OCI-LY7 (cell line): ENCODE measurements around the gene POU4F1. TPM values are rescaled to one million over a fixed set of nuclear protein-coding genes. Genes with fewer than 3 reads are reported as not detected.

ENCODE experiments used
- BruUV-seq: library from RNA; stranded (reverse); fragments of 400-500 nt; replicated peaks from 2 replicates; lab custom pipeline; 2021; lab: Mats Ljungman, UMichigan
- CTCF ChIA-PET: fragments of 300-600 bp; sonication (Branson Sonifier 250); formaldehyde crosslinking; loops from one replicate; lab custom pipeline; 2022; ENCODE audit warnings: antibody characterized with exemption; ENCODE audit not compliant: unreplicated experiment; lab: Charles Lee
- POLR2A ChIA-PET: fragments of 300-600 bp; sonication (Branson Sonifier 250); formaldehyde crosslinking; loops from one replicate; lab custom pipeline; 2022; ENCODE audit warnings: antibody characterized with exemption; lab: Charles Lee
- DNase-seq: peaks from one replicate; pipeline ENCODE4 v3.0.0-alpha.2; 2015; ENCODE audit warnings: low spot score
- H2AFZ ChIP-seq: fragments of 200-600 bp; sonication (generic), shearing (Covaris generic); 2 replicates; pipeline ENCODE4 v1.6.1; 2014; ENCODE audit warnings: mild to moderate bottlenecking, antibody characterized with exemption, low read length, moderate library complexity
- H3K27ac ChIP-seq: fragments of 200-600 bp; sonication (generic); 2 replicates; pipeline ENCODE4 v1.5.1; 2014; ENCODE audit warnings: mixed run types, low read depth, mild to moderate bottlenecking, moderate library complexity, low read length, inconsistent platforms; ENCODE audit not compliant: poor library complexity, severe bottlenecking
- H3K36me3 ChIP-seq: fragments of 200-600 bp; sonication (generic); 2 replicates; pipeline ENCODE4 v1.6.1; 2014; ENCODE audit warnings: mild to moderate bottlenecking, antibody characterized with exemption, low read length, moderate library complexity, mixed read lengths; ENCODE audit not compliant: insufficient read depth
- H3K4me1 ChIP-seq: fragments of 200-600 bp; sonication (generic); 2 replicates; pipeline ENCODE4 v1.5.1; 2014; ENCODE audit warnings: mild to moderate bottlenecking, low read length; ENCODE audit not compliant: insufficient read depth, poor library complexity, severe bottlenecking
- H3K4me2 ChIP-seq: fragments of 200-600 bp; sonication (generic); 2 replicates; pipeline ENCODE4 v1.6.1; 2014; ENCODE audit warnings: mild to moderate bottlenecking, low read length
- H3K4me3 ChIP-seq: fragments of 200-600 bp; sonication (generic); 2 replicates; pipeline ENCODE4 v1.5.1; 2014; ENCODE audit warnings: mild to moderate bottlenecking, low read depth, low read length; ENCODE audit not compliant: poor library complexity, severe bottlenecking
- H3K79me2 ChIP-seq: fragments of 200-600 bp; sonication (generic); 2 replicates; pipeline ENCODE4 v1.6.1; 2016; ENCODE audit warnings: low read depth, mild to moderate bottlenecking, low read length, moderate library complexity, mixed read lengths; ENCODE audit not compliant: insufficient read depth
- H3K9me2 ChIP-seq: fragments of 200-600 bp; sonication (generic); 2 replicates; pipeline ENCODE4 v1.6.1; 2016; ENCODE audit warnings: mild to moderate bottlenecking, low read length, mixed read lengths; ENCODE audit not compliant: insufficient read depth
- H3K9me3 ChIP-seq: fragments of 200-600 bp; sonication (generic); 2 replicates; pipeline ENCODE4 v1.6.1; 2014; ENCODE audit warnings: mild to moderate bottlenecking, mixed run types, low read length, mixed read lengths
- H4K20me1 ChIP-seq: fragments of 200-600 bp; sonication (generic); 2 replicates; pipeline ENCODE4 v1.6.1; 2014; ENCODE audit warnings: mild to moderate bottlenecking, antibody characterized with exemption, low read length, moderate library complexity, mixed read lengths; ENCODE audit not compliant: insufficient read depth
- EZH2phosphoT487 ChIP-seq: fragments of 200-600 bp; sonication (generic); IDR thresholded peaks from 2 replicates; pipeline ENCODE4 v1.6.1; 2018; ENCODE audit warnings: low read depth, borderline replicate concordance, mild to moderate bottlenecking, mixed run types, antibody characterized with exemption, low read length, moderate library complexity, mixed read lengths
- intact Hi-C: fragments of 100-400 bp; cut with micrococcal nuclease; formaldehyde crosslinking; loops from one replicate; pipeline ENCODE4 v1.10.0; 2022; ENCODE audit not compliant: unreplicated experiment
- total RNA-seq, 2 experiments: library from RNA; depleted of rRNA in 1 of 2; stranded (reverse); fragments of >200 nt in 1 of 2; shearing (Covaris generic) in 1 of 2; gene quantifications; 2 replicates each; pipeline ENCODE4 v1.2.3, GENCODE V29; 2014 to 2022
- TF ChIP-seq, protein P1 (sequence below): fragments of 200-600 bp; sonication (generic); conservative IDR thresholded peaks from 2 replicates; pipeline ENCODE4 v1.5.1; 2014; ENCODE audit warnings: mild to moderate bottlenecking, antibody characterized with exemption, low read length, moderate library complexity, mixed read lengths

The POU4F1 gene
- total RNA-seq, 2 experiments from 2014 or later: 4.5 to 7.3 TPM

DNA sequence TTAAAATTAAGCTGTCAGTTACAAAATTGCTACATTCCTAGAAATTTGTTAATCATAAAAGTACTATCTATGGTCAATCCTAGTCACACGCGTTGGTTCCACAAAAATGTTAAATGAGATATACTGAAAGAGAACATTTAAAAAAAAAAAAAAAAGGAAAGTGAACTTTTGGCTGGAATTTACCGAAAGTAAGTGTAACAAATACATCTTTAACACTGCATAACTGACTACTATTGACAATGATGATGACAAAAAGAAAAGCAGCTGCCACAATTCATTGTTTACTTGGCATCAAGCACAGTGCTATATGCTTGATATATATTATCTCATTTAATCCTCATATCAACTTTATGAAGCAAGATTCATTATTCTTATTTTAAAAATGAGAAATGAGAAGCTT is 19.8 kb upstream of the POU4F1 start:
- H3K9me3 ChIP-seq: no peaks in the 10 kb centered on the region
- no peak overlapping the region for H3K27ac ChIP-seq
- no peak overlapping the region for H3K4me3 ChIP-seq
- CTCF ChIA-PET: no interaction called here
- H3K36me3 ChIP-seq: peaks cover 86% of the 10 kb centered on the region
- BruUV-seq: no TSS peak
- H4K20me1 ChIP-seq: peaks cover 20% of the 10 kb centered on the region; the same call in 1 of the 2 replicates
- H3K79me2 ChIP-seq: no peaks in the 10 kb centered on the region; the same call in 1 of the 2 replicates
- H3K9me2 ChIP-seq: no peaks in the 10 kb centered on the region
- DNase-seq: no peak
- no peaks in the 10 kb centered on the region for H3K4me1 ChIP-seq
- no peak overlapping the region for H2AFZ ChIP-seq
- POLR2A ChIA-PET: interaction anchor here (0.6 to 3.7 kb wide), 4 partner anchors 9 to 453 kb away, joined by 3 to 18 read pairs (median 4); no protein-coding TSS in a partner anchor
- intact Hi-C loops: no loop called here
- TF ChIP-seq EZH2phosphoT487: no peak
- TF ChIP-seq, protein P1, sequence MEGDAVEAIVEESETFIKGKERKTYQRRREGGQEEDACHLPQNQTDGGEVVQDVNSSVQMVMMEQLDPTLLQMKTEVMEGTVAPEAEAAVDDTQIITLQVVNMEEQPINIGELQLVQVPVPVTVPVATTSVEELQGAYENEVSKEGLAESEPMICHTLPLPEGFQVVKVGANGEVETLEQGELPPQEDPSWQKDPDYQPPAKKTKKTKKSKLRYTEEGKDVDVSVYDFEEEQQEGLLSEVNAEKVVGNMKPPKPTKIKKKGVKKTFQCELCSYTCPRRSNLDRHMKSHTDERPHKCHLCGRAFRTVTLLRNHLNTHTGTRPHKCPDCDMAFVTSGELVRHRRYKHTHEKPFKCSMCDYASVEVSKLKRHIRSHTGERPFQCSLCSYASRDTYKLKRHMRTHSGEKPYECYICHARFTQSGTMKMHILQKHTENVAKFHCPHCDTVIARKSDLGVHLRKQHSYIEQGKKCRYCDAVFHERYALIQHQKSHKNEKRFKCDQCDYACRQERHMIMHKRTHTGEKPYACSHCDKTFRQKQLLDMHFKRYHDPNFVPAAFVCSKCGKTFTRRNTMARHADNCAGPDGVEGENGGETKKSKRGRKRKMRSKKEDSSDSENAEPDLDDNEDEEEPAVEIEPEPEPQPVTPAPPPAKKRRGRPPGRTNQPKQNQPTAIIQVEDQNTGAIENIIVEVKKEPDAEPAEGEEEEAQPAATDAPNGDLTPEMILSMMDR: no peak
- H3K4me2 ChIP-seq: no peak overlapping the region

DNA sequence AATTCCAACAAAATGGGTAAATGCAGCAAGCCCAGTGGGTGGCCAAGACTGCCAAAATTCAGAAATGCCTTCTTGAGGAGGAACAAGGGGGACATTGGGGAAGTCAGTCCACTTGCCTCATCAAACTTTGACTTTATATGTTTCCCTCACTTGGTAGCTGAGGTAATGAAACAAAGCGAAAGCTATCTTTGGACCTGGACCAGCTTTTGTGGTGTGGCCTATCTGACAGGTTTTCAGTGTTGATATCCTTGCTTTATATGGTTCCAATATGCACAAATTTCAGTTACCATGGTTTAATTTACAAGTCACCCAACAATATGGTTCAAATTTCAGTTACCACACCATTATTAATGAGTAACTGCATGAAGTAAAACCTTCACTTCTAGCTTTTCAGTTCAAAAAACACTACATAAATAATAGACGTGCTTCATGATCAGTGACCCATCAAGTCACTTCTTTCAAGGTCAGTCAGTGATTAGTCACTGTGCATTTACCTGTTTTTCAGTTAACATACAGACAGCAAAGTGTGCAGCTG is 17.7 kb upstream of the POU4F1 start:
- no peak for DNase-seq
- Histone ChIP-seq H3K4me1 (no peaks in the 10 kb centered on the region), H3K9me3 (no peaks in the 10 kb centered on the region), H3K4me3 (no peak overlapping the region), H2AFZ (no peak overlapping the region), H3K4me2 (no peak overlapping the region), H3K79me2 (no peaks in the 10 kb centered on the region; the same call in 1 of the 2 replicates), H4K20me1 (peaks cover 20% of the 10 kb centered on the region), H3K36me3 (peaks cover 86% of the 10 kb centered on the region), H3K9me2 (no peaks in the 10 kb centered on the region), H3K27ac (no peak overlapping the region)
- TF ChIP-seq, protein P1: no peak
- no peak for TF ChIP-seq EZH2phosphoT487
- CTCF ChIA-PET: no interaction called here
- intact Hi-C loops: no loop called here
- no TSS peak for BruUV-seq
- POLR2A ChIA-PET: interaction anchor here (0.7 to 3.7 kb wide), 6 partner anchors 8 to 495 kb away, joined by 3 to 18 read pairs (median 4); no protein-coding TSS in a partner anchor

DNA sequence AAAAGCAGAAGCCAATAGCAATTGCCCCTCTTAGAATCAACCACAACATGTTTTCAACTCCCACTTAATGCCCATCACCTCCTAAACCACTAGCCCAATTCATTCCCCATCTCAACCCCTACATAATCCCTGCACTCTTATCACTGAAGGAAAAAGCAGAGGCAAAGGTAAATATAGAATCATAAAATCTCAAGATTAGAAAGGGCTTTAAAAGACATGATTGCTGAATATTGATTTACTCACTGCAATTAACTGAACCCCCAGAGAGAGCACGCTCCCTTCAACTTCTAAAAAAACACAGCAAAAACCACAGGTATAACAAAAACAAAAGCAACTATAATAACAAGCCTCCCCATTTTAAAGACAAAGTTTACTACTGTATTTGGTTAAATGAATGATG is 15.1 kb upstream of the POU4F1 start:
- H3K4me1 ChIP-seq: no peaks in the 10 kb centered on the region
- no peak overlapping the region for H3K4me2 ChIP-seq
- ChIA-PET POLR2A (interaction anchor here (0.7 to 0.8 kb wide), 2 partner anchors 38 to 126 kb away, joined by 3 read pairs; no protein-coding TSS in a partner anchor), CTCF (no interaction called here)
- H3K36me3 ChIP-seq: peaks cover 86% of the 10 kb centered on the region
- intact Hi-C loops: no loop called here
- H3K79me2 ChIP-seq: no peaks in the 10 kb centered on the region; the same call in 1 of the 2 replicates
- no peak for DNase-seq
- no peak overlapping the region for H2AFZ ChIP-seq
- no peaks in the 10 kb centered on the region for H3K9me2 ChIP-seq
- peaks cover 16% of the 10 kb centered on the region for H4K20me1 ChIP-seq
- no peaks in the 10 kb centered on the region for H3K9me3 ChIP-seq
- BruUV-seq: no TSS peak
- H3K4me3 ChIP-seq: no peak overlapping the region
- H3K27ac ChIP-seq: no peak overlapping the region
- TF ChIP-seq, protein P1: no peak
- no peak for TF ChIP-seq EZH2phosphoT487
